ENCODE results near the gene AUH.
"Not testable (repeated sequence)": the region's sequence is repeated elsewhere in the genome, so short reads cannot be mapped to it uniquely, and the experiment has no call there.

Gene AUH

GRCh38 chr9:91391818-91392217 is 30.1 kb upstream of the AUH start:
- Histone ChIP-seq H3K4me2 (ENCODE audit: low read length, poor library complexity, severe bottlenecking) (no peak overlapping the region), H3K23ac (ENCODE audit: low read length in 2 of 2) (no peak overlapping the region), H2BK15ac (ENCODE audit: low read depth, poor library complexity, severe bottlenecking) (no peak overlapping the region), H2AFZ (ENCODE audit: low read depth, low read length) (no peak overlapping the region), H3K79me1 (replicated peaks; ENCODE audit: low read length, poor library complexity, severe bottlenecking) (no peaks in the 10 kb centered on the region), H3K9ac (ENCODE audit: low read length) (peak overlapping the region; percentile 56), H3K36me3 (ENCODE audit: control insufficient read depth in 1 of 2, insufficient read depth in 2 of 2, low read depth in 1 of 2, low read length in 2 of 2) (no peaks in the 10 kb centered on the region), H3K4me1 (ENCODE audit: control insufficient read depth, insufficient read depth, low read depth, low read length) (peaks cover 2% of the 10 kb centered on the region), H3K4ac (ENCODE audit: low read depth in 1 of 2, low read length in 2 of 2) (no peak overlapping the region), H2AK5ac (ENCODE audit: low read length, severe bottlenecking) (no peak overlapping the region), H3K9me3 (ENCODE audit: control insufficient read depth, low read length) (no peaks in the 10 kb centered on the region), H2BK120ac (ENCODE audit: low read depth, low read length) (no peak overlapping the region), H4K8ac (ENCODE audit: low read length) (no peak overlapping the region), H2BK5ac (ENCODE audit: low read depth, low read length, poor library complexity, severe bottlenecking) (no peak overlapping the region), H4K91ac (ENCODE audit: low read length) (no peak overlapping the region), H3K18ac (ENCODE audit: low read depth in 1 of 2, low read length in 2 of 2) (peak overlapping the region in 1 of 2 experiments; percentile 4), H2BK12ac (ENCODE audit: low read length in 2 of 2) (no peak overlapping the region), H3K27me3 (ENCODE audit: control insufficient read depth in 1 of 2, insufficient read depth in 1 of 2, low read length in 2 of 2) (no peaks in the 10 kb centered on the region), H3K27ac (ENCODE audit: low read length, poor library complexity, severe bottlenecking) (no peak overlapping the region), H3K4me3 (ENCODE audit: insufficient read depth in 1 of 2, low read depth in 1 of 2, low read length in 2 of 2) (peak overlapping the region in 1 of 2 experiments; percentile 29), H3K14ac (ENCODE audit: low read length in 2 of 2) (no peak overlapping the region)
- 98% methylated on average over 2 of the region's 2 CpGs for WGBS
- no peak for DNase-seq

GRCh38 chr9:91391412-91391811 is 29.7 kb upstream of the AUH start:
- H3K4ac ChIP-seq (ENCODE audit: low read depth in 1 of 2, low read length in 2 of 2): no peak overlapping the region
- no peak overlapping the region for H2BK5ac ChIP-seq (ENCODE audit: low read depth, low read length, poor library complexity, severe bottlenecking)
- H3K23ac ChIP-seq (ENCODE audit: low read length in 2 of 2): no peak overlapping the region
- H3K4me2 ChIP-seq (ENCODE audit: low read length, poor library complexity, severe bottlenecking): no peak overlapping the region
- H3K18ac ChIP-seq (ENCODE audit: low read depth in 1 of 2, low read length in 2 of 2): peak overlapping the region in 1 of 2 experiments; percentile 23
- no peak overlapping the region for H4K8ac ChIP-seq (ENCODE audit: low read length)
- no peak overlapping the region for H3K14ac ChIP-seq (ENCODE audit: low read length in 2 of 2)
- no peak overlapping the region for H2BK120ac ChIP-seq (ENCODE audit: low read depth, low read length)
- H3K27ac ChIP-seq (ENCODE audit: low read length, poor library complexity, severe bottlenecking): no peak overlapping the region
- DNase-seq: no peak
- peaks cover 2% of the 10 kb centered on the region for H3K4me1 ChIP-seq (ENCODE audit: control insufficient read depth, insufficient read depth, low read depth, low read length)
- H3K9me3 ChIP-seq (ENCODE audit: control insufficient read depth, low read length): no peaks in the 10 kb centered on the region
- no peak overlapping the region for H2BK15ac ChIP-seq (ENCODE audit: low read depth, poor library complexity, severe bottlenecking)
- no peaks in the 10 kb centered on the region for H3K36me3 ChIP-seq (ENCODE audit: control insufficient read depth in 1 of 2, insufficient read depth in 2 of 2, low read depth in 1 of 2, low read length in 2 of 2)
- H3K27me3 ChIP-seq (ENCODE audit: control insufficient read depth in 1 of 2, insufficient read depth in 1 of 2, low read length in 2 of 2): no peaks in the 10 kb centered on the region
- no peak overlapping the region for H2AK5ac ChIP-seq (ENCODE audit: low read length, severe bottlenecking)
- H2AFZ ChIP-seq (ENCODE audit: low read depth, low read length): no peak overlapping the region
- H3K4me3 ChIP-seq (ENCODE audit: insufficient read depth in 1 of 2, low read depth in 1 of 2, low read length in 2 of 2): peak overlapping the region in 1 of 2 experiments; percentile 29
- WGBS: 83% methylated on average over 4 of the region's 5 CpGs
- no peaks in the 10 kb centered on the region for H3K79me1 ChIP-seq (replicated peaks; ENCODE audit: low read length, poor library complexity, severe bottlenecking)
- no peak overlapping the region for H2BK12ac ChIP-seq (ENCODE audit: low read length in 2 of 2)
- H4K91ac ChIP-seq (ENCODE audit: low read length): no peak overlapping the region
- H3K9ac ChIP-seq (ENCODE audit: low read length): peak overlapping the region; percentile 56

GRCh38 chr9:91389686-91390085 is 28.0 kb upstream of the AUH start:
- H3K9me3 ChIP-seq (ENCODE audit: control insufficient read depth, low read length); H2BK120ac ChIP-seq (ENCODE audit: low read depth, low read length); H3K27me3 ChIP-seq (ENCODE audit: control insufficient read depth in 1 of 2, insufficient read depth in 1 of 2, low read length in 2 of 2); H3K9ac ChIP-seq (ENCODE audit: low read length); H2AFZ ChIP-seq (ENCODE audit: low read depth, low read length); H3K36me3 ChIP-seq (ENCODE audit: control insufficient read depth in 1 of 2, insufficient read depth in 2 of 2, low read depth in 1 of 2, low read length in 2 of 2); H2BK5ac ChIP-seq (ENCODE audit: low read depth, low read length, poor library complexity, severe bottlenecking); H4K8ac ChIP-seq (ENCODE audit: low read length); H3K4me2 ChIP-seq (ENCODE audit: low read length, poor library complexity, severe bottlenecking); H2BK15ac ChIP-seq (ENCODE audit: low read depth, poor library complexity, severe bottlenecking); H3K4me3 ChIP-seq (ENCODE audit: insufficient read depth in 1 of 2, low read depth in 1 of 2, low read length in 2 of 2); H4K91ac ChIP-seq (ENCODE audit: low read length); H3K23ac ChIP-seq (ENCODE audit: low read length in 2 of 2); H3K18ac ChIP-seq (ENCODE audit: low read depth in 1 of 2, low read length in 2 of 2); H2AK5ac ChIP-seq (ENCODE audit: low read length, severe bottlenecking); H3K27ac ChIP-seq (ENCODE audit: low read length, poor library complexity, severe bottlenecking); H3K14ac ChIP-seq (ENCODE audit: low read length in 2 of 2); H3K4me1 ChIP-seq (ENCODE audit: control insufficient read depth, insufficient read depth, low read depth, low read length); DNase-seq; H3K79me1 ChIP-seq (replicated peaks; ENCODE audit: low read length, poor library complexity, severe bottlenecking); H2BK12ac ChIP-seq (ENCODE audit: low read length in 2 of 2); H3K4ac ChIP-seq (ENCODE audit: low read depth in 1 of 2, low read length in 2 of 2): not testable (repeated sequence)
- over 99% methylated on average over 4 of the region's 4 CpGs for WGBS

GRCh38 chr9:91386765-91387164 is 25.0 kb upstream of the AUH start:
- H3K18ac ChIP-seq (ENCODE audit: low read depth in 1 of 2, low read length in 2 of 2): no peak overlapping the region
- DNase-seq: no peak

More at GRCh38 chr9:91386765-91387164, 25.0 kb upstream of the AUH start:
- H3K4ac ChIP-seq (ENCODE audit: low read depth in 1 of 2, low read length in 2 of 2): no peak overlapping the region
- no peak overlapping the region for H2BK15ac ChIP-seq (ENCODE audit: low read depth, poor library complexity, severe bottlenecking)
- no peak overlapping the region for H3K27ac ChIP-seq (ENCODE audit: low read length, poor library complexity, severe bottlenecking)
- no peak overlapping the region for H2BK12ac ChIP-seq (ENCODE audit: low read length in 2 of 2)
- no peak overlapping the region for H3K9ac ChIP-seq (ENCODE audit: low read length)
- no peak overlapping the region for H4K8ac ChIP-seq (ENCODE audit: low read length)
- no peak overlapping the region for H2AFZ ChIP-seq (ENCODE audit: low read depth, low read length)
- no peak overlapping the region for H3K14ac ChIP-seq (ENCODE audit: low read length in 2 of 2)
- no peak overlapping the region for H2BK120ac ChIP-seq (ENCODE audit: low read depth, low read length)
- no peak overlapping the region for H4K91ac ChIP-seq (ENCODE audit: low read length)
- no peaks in the 10 kb centered on the region for H3K79me1 ChIP-seq (replicated peaks; ENCODE audit: low read length, poor library complexity, severe bottlenecking)
- no peaks in the 10 kb centered on the region for H3K36me3 ChIP-seq (ENCODE audit: control insufficient read depth in 1 of 2, insufficient read depth in 2 of 2, low read depth in 1 of 2, low read length in 2 of 2)
- H3K4me3 ChIP-seq (ENCODE audit: insufficient read depth in 1 of 2, low read depth in 1 of 2, low read length in 2 of 2): no peak overlapping the region
- no peak overlapping the region for H3K4me2 ChIP-seq (ENCODE audit: low read length, poor library complexity, severe bottlenecking)
- H2BK5ac ChIP-seq (ENCODE audit: low read depth, low read length, poor library complexity, severe bottlenecking): no peak overlapping the region
- no peaks in the 10 kb centered on the region for H3K9me3 ChIP-seq (ENCODE audit: control insufficient read depth, low read length)
- no peaks in the 10 kb centered on the region for H3K4me1 ChIP-seq (ENCODE audit: control insufficient read depth, insufficient read depth, low read depth, low read length)
- no peak overlapping the region for H2AK5ac ChIP-seq (ENCODE audit: low read length, severe bottlenecking)
- H3K27me3 ChIP-seq (ENCODE audit: control insufficient read depth in 1 of 2, insufficient read depth in 1 of 2, low read length in 2 of 2): no peaks in the 10 kb centered on the region
- H3K23ac ChIP-seq (ENCODE audit: low read length in 2 of 2): no peak overlapping the region

Measured in mesenchymal stem cell (in vitro differentiated cells and primary cell).